GM21619 (cell line): Measurements from ENCODE around the gene LENG8.
"Not testable (repeated sequence)": the region's sequence is repeated elsewhere in the genome, so short reads cannot be mapped to it uniquely, and the experiment has no call there.

Source experiments
- ATAC-seq: cut with Tn5 transposase; IDR thresholded peaks from one replicate; pipeline ENCODE4 v1.9.1; 2021; ENCODE audit not compliant: unreplicated experiment

Gene LENG8

GRCh38 chr19:54509200-54509940 is 60.4 kb downstream of the LENG8 start:
- ATAC-seq: not testable (repeated sequence)
